Activated CD4-positive, alpha-beta T cell treated with anti-CD3 and anti-CD28 coated beads for 36 hours (primary cell): ENCODE data around the gene BIN1. TPM values are rescaled to one million over a fixed set of nuclear protein-coding genes. Genes with fewer than 3 reads are reported as not detected.

Source experiments
- ATAC-seq: fragments of 200-7000 bp; cut with Tn5 transposase; one replicate; pipeline ENCODE4 v1.10.0; 2021; ENCODE audit warnings: mild to moderate bottlenecking, moderate library complexity
- CTCF ChIA-PET: fragments of 350-600 bp; sonication (Branson Sonifier 250); formaldehyde crosslinking; loops from one replicate; lab custom pipeline; 2021; ENCODE audit warnings: antibody characterized with exemption; lab: Charles Lee
- POLR2A ChIA-PET: fragments of 350-600 bp; sonication (Branson Sonifier 250); formaldehyde crosslinking; loops from one replicate; lab custom pipeline; 2021; ENCODE audit warnings: antibody characterized with exemption, inconsistent platforms; lab: Charles Lee
- DNase-seq: peaks from one replicate; pipeline ENCODE4 v3.0.0-alpha.2; 2020
- H3K27ac Mint-ChIP-seq: one replicate; pipeline ENCODE4 v1.8.0; 2021; ENCODE audit warnings: mixed read lengths
- H3K27me3 Mint-ChIP-seq: one replicate; pipeline ENCODE4 v1.8.0; 2021; ENCODE audit warnings: mixed read lengths
- H3K36me3 Mint-ChIP-seq: one replicate; pipeline ENCODE4 v1.8.0; 2021; ENCODE audit warnings: low read depth, mixed read lengths
- H3K4me1 Mint-ChIP-seq: one replicate; pipeline ENCODE4 v1.8.0; 2021; ENCODE audit warnings: mixed read lengths
- H3K4me3 Mint-ChIP-seq: one replicate; pipeline ENCODE4 v1.8.0; 2021; ENCODE audit warnings: mild to moderate bottlenecking, moderate library complexity, mixed read lengths
- H3K9me3 Mint-ChIP-seq: one replicate; pipeline ENCODE4 v1.8.0; 2021; ENCODE audit warnings: low read depth, mixed read lengths
- intact Hi-C, 2 experiments: fragments of 100-400 bp; cut with DNase I in 1 of 2; cut with micrococcal nuclease in 1 of 2; formaldehyde crosslinking; loops; one replicate each; pipeline versions ENCODE4 v1.14.2 to v1.15.1; 2022 to 2024; cut with DNase I, micrococcal nuclease
- total RNA-seq, 2 experiments: library from RNA; stranded (reverse); gene quantifications; one replicate each; pipeline ENCODE4 v1.2.3, GENCODE V29; 2021

Gene BIN1
- total RNA-seq, 2 experiments from 2014 or later: 65.2 to 71.0 TPM

GRCh38 chr2:126999106-126999756 is 107.7 kb downstream of the BIN1 start:
- no peaks in the 10 kb centered on the region for H3K36me3 Mint-ChIP-seq
- H3K27ac Mint-ChIP-seq: no peak overlapping the region
- POLR2A ChIA-PET: no interaction called here
- no peaks in the 10 kb centered on the region for H3K27me3 Mint-ChIP-seq
- intact Hi-C loops: no loop called here
- no peak overlapping the region for H3K4me3 Mint-ChIP-seq
- DNase-seq (peak; percentile 13), ATAC-seq (no peak)
- CTCF ChIA-PET: interaction anchor here (1.0 kb wide), 1 partner anchor 28 kb away, joined by 4 read pairs; no protein-coding TSS in a partner anchor
- no peaks in the 10 kb centered on the region for H3K4me1 Mint-ChIP-seq
- no peaks in the 10 kb centered on the region for H3K9me3 Mint-ChIP-seq

- Mint-ChIP-seq H3K27ac (no peak overlapping the region), H3K4me1 (no peaks in the 10 kb centered on the region), H3K9me3 (no peaks in the 10 kb centered on the region), H3K36me3 (no peaks in the 10 kb centered on the region), H3K4me3 (no peak overlapping the region), H3K27me3 (no peaks in the 10 kb centered on the region)
- DNase-seq: no peak
- CTCF ChIA-PET: no interaction called here
- ATAC-seq: no peak
- intact Hi-C loops: no loop called here
- POLR2A ChIA-PET: no interaction called here
Observed at GRCh38 chr2:126998486-126998885, 108.5 kb downstream of the BIN1 start.

Other genes with a start within 250 kb of the BIN1 start
- not detected for gene TEX51, start 208.3 kb downstream of the BIN1 start, total RNA-seq
- gene CYP27C1, start 113.1 kb upstream of the BIN1 start, total RNA-seq: not detected
- gene ERCC3, start 187.0 kb upstream of the BIN1 start, total RNA-seq: 10 to 100 TPM; 49.5 to 49.8 TPM